ENCODE measurements around the gene RFX8.

The RFX8 gene

DNA sequence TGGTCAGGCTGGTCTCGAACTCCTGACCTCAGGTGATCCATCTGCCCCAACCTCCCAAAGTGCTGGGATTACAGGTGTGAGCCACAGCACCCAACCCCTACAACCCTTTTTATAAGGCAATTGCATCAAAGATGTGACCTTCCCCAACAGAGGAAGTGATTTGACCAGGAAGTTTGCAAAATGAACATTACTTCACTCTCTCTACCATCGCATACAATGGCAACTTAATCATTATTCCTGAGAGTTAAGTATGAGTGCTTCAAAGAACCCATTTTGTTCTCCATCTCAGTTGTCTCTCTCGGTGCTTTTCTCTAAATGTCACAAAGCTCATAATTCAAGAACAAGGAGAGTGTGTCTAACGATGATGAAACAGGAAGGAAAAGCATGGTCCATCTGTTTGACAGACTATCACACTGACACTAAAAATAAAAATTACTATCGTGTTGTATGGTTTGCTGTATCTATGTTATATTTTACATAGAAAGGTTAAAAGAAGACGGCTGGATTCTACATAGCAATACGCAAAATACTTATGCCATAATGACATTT is 69.5 kb downstream of the RFX8 start:
- no peak for DNase-seq

DNA sequence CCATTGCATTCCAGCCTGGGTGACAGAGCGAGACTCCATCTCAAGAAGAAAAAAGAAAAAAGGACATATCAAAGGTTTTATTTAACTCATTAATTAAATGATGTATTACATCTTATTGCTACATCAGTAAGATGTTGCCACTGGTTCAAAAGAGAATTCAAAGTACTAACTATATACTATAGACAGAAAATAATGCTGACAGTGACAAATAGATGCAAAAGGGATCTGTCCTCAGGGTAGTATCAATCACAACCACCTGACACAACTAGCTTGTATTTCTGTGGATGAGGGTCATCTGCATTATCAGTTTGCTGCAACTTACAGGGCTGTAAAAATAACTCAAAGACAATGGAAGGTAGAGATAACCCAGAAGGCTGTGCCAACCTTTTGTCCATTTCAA is 71.2 kb downstream of the RFX8 start:
- DNase-seq: no peak

DNA sequence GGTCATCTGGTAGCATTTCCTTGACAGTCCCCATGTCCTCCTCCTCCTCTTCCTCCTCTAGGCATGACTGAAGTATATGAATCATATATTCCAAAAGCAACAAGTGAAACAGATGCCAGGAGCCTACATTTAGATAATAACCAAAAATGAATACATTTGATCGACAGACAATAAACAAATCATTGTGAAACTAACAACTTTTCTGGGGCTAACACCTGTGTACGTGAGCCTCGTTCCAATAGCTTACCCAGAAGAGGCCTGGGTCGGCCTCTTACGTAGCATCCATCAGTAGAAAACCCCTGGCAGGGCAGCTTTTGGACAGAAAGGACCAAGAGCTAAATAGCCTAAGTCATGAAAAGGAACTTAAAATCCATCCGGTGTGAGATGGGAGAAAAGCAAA is 72.3 kb downstream of the RFX8 start:
- no peak for DNase-seq

DNA sequence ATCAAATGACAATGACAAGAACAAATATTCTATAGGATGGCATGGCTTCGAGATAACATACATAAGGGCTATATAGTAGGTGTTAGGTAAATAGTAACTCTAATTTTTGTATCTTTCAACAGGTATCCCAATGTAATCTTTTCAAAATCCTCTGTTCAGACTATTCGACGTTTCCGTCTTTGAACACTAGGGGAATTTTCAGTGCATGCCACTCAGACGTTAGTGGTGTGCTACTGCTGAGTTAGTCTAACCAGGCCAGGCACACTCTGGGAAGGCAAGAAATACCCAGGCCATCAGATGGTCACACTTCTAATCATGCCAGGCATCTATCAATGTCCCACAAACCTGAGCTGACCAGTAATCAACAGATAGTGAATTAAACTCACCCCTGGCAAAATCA is 73.0 kb downstream of the RFX8 start:
- DNase-seq: no peak

DNA sequence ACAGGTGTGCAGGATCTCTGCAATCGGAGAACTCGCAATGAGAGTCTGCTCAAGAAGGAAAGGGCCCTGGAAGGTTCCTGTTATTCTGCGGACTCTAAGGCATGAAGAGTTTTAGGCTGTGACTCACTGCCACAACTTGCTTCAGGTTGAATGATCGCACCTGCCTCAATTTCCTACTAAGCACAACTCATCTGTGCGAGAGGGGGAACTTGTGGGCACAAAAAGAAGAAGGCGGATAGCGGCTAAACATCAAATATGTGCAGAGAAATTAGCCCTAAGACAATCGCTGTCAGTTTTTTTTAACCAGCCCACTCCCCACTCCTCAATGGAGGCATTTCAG is 73.6 kb downstream of the RFX8 start:
- no peak for DNase-seq

DNA sequence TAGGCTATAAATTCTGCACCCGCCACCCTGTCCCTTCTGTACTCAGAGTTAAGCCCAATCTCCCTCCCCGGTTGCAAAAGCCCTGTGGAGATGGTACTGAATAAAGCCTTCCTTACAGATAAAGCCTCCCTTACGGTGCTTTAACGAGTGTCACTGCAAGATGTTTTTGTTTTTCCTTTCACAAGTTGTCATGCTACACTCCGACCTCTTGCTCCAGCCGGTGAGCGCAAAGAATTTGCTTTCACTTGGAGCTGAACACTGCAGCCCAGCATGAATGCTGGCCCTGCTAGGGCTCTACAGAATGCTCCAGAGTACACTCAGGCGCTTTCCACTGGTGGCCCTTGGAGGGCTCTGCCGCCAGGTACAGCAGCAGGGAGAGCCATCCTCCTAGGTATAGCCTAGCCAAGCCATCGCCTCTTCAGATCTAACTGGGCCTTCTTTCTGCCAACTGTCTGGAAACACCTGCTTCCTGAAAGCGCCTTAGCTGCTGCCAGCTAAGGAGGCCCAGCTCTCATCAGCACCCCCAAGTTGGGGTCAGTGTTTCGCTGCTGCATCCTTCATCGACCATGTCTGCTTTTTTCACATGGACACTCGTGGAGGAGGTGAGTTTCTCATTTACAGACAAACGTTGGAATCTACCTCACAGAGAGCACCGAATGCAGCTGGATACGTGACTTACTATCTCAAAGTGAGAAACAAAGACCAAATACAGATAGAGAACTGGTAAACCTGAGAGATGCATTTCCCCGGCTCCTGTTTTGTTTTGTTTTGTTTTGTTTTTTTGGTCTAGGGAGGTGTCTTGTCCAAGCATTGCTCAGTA is 74.2 kb downstream of the RFX8 start:
- DNase-seq: no peak

DNA sequence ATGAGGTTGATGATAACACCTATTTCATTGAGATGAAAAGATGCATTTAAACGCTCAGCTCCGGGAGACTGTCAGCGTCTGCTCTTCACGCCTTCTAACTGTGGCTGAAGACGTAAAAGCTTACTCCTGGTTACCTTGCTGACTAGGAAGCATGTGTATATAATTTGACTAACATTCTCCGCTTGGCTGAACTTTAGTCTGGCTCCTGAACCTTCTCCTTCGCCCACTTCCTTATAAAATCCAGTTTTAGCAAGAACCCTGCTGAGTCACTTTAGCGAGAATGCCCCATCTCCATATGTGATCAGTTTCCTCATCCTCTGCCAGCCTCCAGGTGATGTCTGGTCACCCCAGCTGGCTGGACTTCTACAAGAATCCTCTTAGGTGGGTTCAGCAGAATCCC is 74.9 kb downstream of the RFX8 start:
- no peak for DNase-seq

DNA sequence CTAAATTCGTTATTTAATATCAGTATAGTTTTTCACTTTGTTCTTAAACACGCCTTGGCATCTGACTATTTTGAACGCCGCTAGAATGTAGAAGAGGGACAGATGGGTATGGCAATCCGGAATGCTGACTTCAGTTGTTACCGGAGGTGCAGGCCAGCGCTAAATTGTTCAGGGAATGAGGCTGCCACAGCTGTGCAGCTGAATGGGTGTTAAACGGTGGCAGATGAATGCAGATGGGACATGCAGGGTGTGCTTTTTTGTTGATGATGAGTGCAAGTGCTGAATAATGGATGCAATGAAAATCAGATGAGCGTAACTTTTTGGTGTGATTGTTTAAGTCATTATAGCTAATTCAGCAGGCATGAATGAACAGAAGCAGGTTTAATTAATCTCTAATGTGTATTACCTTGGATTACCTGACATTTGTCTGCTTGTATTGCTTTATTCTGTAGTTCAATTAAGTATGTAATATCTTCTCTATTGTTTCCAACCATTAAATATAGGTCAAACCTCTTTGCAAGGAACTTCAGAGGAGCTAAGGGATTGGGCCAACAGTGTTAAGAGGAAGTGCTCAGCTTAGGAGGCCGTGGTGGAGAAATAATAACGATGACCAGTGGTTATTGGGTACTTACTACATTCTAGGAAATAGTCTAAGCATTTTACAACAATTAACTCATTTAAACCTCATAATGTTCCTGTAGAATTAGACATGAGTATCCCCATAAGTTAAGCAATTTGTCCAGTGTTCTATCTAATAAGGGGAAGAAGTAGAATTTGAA is 75.7 kb downstream of the RFX8 start:
- DNase-seq: no peak

DNA sequence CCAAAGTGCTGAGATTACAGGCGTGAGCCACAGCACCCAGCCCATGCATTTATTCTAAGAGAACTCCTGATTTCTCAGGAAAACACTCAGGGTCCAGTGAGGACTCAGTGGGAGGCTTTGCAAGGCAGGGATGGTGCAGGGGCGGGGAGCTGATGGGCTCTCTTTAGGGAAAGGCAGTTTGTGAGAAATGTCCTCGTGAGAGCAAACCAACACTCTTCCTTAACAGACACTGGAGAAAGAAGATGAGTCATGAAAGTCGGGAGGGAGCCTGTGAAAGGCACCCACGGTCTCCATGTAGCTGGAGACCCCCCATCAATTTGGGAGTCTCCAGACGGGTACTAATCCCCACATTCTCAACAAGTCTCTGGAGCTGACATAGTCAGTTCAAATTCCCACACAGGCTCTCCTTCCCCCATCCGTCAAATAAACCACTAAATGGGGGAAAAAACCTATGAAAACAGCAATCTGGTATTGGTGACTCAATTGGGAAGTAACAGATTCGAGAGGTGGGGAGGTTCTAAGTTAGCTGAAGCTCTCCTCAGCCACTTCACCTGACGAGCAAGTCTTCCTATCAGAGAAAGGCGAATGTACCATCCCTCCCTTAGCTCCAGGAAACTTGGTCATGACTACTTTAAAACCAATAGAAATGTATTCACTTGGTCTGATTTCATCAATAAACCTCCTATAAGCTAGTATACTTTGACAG is 76.6 kb downstream of the RFX8 start:
- DNase-seq: no peak

DNA sequence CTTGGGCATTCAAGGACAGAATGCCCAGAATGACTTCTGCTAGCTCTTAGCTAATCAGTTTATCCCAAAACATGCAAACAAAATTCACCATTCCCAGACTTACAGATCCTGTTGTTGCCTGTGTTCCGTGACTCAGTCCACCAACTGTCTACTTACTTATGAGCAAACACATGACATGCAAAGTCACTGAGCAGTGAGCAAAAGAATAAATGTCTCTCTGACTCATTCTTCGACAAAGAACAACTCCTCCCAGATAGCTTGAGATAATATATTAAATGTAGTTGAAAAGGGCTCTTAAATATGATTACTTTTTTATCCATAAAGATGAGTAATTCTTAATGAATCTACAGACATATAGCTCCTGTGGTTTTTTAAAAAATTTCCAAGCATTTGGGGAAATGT is 78.6 kb downstream of the RFX8 start:
- no peak for DNase-seq

DNA sequence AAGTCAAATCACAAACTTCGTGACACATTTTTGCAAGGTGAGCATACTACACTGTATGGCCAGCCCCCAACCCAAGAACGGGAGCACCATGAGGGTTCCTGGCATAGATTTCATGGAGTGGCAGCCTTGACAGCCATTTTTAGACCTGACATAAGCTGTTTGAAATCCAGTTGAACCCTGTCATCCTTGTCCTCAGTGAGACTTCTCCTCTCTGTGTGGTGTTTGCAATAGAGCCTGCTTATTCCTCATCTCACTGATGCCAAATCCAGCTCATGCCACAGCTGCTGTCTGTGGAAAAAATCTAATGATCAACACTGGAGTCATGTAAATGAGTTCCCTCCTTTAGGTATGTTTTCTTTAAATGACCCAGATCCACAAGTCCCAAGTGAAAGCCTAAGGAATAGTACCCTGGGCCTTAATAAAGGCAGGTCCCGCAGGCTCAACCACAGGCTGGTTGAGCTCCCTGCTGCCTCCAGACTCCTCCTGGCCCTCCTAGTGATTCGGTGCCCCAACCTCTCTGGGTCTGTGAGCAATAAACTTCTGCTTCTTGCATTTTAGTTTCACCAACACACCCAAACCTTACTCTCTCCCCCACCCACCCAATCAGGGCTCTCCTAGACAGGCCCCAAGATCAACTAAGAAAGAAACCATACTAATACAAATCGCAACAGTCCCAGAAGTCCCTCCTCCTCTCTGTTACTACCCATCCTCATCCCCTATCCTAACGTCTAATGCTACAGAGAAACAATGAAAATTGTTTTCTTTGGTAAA is 79.2 kb downstream of the RFX8 start:
- DNase-seq: no peak

DNA sequence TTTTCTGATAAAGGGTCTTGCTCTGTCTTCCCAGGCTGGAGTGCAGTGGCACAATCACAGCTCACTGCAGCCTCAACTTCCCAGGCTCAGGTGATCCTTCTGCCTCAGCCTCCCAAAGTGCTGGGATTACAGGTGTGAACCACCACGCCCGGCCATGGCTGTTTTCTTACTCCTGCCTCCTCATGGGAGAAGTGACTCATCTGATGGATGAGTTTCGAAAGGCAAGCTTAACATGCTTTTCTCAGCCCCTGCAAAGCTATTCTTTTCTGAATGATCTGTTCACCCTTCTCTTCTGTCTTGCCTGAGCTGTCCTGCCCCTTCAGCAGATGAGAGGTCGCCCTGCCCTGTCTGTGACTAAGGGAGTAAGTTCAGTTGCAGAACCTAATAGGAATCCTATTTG is 86.7 kb downstream of the RFX8 start:
- DNase-seq: no peak

DNA sequence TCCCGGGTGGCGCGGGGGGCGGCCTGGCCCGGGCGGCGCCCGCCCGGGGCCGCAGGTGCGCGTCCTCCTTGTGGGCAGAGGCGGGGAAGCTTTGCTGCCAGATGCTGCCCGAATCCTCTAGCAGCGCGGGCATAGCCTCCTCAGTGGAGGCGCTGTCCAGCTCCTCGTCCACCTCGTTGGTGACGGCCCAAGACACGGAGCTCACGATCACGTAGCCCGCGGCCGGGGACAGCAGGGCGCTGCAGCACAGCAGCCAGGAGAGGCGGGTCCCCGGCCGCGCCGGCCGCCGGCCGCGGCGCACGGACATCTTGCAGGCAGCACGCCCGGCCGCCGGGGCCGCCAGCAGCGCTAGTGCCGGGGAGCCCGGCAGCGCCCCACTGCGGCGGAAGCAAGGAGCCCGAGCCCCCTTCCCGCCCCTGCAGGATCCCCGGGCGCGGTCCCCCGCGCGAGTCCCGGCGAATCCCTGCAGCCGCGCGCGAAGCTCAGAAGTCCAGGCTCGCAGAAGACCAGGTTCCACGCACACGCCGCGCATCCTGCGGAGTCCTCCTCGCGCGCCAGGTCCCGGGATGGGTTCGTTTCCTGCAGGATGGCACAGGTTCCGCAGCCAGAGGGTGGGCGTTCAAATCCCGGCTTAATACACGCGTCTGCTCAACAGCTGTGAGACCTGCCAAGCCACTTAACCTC is 87.6 kb downstream of the RFX8 start, which contains the start of gene CREG2:
Gene CREG2 (minus strand): TSS at position 353 of the 684 bp plus-strand sequence. CDS start 46 bp downstream, at position 307.
- peak; percentile 62 for DNase-seq

DNA sequence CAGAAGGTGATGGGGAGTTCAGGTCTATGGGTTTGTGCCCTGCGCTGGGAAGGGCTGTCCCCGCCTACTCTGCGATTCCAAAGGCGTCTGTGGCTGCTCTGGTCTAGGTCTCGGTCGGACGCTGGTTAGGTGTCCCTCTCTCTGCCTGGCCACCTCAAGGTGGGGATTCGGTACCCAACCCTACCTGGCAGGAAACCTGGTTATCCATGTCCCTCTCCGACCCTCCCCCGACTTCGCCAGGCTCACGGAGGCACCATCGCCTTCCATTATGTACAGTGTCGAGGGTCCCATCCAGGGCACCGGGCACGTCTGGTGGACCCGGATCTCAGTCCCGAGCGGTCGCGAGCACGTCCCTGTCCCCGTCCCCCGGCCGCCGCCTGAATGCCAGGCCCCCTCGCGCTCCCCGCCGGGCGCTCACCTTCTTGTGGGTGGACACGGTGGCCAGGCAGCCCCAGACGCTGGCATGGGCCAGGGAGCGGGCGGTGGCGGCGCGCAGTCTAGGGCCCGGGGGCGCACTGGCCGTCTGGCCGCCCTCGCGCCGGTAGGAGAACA is 88.2 kb downstream of the RFX8 start:
- no peak for DNase-seq

DNA sequence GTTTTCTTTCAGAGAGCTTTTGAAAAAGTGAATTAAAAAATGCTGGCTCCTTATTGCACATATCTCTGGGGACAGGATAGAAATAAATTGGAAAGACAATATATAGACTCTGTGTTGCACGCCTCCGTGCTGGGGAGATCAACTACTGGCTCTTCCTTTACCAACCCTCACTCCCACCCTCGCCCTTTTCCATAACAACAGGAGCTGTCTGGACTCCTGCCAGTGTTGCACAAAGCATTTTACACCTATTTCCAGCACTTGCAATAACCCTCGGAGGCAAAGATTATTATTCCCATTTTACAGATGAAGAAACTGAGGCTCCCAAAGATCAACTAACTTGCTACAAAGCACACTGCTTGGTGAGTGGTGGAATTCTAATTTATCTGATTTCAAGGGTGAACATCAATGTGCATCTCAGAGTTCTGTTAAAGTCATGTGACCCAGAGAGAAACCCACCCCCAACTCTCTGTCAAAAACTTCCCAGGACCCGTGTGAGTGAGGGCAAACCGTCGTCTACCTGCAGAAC is 91.8 kb downstream of the RFX8 start:
- DNase-seq: no peak

DNA sequence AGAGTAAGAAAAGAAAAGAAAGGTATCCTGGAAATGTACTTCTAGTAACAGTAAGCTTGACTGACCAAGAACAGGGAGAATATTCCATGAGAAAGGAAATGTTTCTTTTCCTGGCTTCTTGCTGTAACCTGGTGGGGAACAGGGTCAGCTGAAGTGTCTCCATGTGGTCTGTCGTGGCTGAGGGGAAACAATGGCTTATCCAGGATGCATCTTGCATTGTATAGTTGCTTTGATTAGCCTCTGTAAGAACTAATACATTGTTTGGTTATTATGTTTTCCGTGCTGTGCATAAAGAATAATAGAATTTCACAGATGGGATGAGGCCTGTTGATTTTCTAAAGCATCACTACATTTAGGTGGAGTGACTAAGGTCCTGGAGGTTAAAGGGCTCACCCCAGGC is 92.5 kb downstream of the RFX8 start:
- DNase-seq: no peak

DNA sequence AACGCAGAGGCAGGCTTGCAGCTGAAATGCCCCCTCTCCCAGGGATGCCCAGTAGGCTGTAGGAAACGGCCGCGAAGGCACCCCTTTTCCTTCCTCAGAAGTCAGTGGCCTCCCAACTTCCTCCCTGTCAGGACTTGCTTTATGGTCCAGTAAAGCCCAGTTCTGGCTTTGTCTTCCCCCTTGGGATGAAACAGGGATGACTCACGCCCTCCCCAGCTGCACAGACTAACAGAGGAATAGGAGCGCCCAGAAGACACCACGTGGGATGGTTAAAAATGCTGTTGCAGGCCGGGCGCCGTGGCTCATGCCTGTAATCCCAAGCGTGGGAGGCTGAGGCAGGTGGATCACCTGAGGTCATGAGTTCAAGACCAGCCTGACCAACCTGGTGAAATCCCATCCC is 94.5 kb downstream of the RFX8 start:
- DNase-seq: no peak

DNA sequence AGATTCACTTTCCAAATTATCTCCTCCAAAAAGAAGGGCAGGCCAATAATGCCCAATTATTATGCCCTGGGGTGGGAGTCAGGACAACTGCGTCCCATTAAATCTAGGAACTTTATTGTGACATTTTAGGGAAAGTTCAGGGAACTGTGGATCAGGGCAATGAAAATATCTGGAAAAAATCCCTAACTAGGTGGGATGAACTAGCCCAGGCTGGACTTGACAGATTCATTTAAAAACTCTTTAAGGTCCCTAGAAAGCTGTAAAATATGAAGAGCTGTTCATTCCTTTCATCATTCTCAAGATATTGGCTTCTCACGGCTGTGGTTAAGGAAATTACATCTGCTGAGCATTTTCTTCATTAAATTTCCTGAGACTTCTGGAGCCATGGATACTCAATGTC is 95.8 kb downstream of the RFX8 start:
- DNase-seq: no peak

DNA sequence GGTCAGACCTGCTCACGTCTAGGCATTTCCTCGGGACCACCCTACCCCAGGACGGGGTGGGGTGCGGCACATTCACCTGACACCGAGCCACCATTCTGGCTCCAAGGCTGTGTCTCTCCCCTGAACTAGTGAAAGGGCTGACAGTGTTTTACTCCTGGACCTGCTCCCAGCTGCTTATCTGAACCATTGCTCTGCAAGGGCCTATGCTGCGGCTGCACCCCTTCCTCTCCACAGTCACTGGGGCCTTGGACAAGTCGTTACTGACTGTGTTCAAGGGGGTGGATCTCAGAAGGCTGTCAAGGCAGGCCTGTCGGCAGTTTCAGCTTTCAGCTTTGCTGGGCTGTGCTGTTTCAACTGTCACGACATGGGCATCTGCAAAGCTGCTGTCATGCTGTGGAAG is 99.3 kb downstream of the RFX8 start:
- DNase-seq: no peak

DNA sequence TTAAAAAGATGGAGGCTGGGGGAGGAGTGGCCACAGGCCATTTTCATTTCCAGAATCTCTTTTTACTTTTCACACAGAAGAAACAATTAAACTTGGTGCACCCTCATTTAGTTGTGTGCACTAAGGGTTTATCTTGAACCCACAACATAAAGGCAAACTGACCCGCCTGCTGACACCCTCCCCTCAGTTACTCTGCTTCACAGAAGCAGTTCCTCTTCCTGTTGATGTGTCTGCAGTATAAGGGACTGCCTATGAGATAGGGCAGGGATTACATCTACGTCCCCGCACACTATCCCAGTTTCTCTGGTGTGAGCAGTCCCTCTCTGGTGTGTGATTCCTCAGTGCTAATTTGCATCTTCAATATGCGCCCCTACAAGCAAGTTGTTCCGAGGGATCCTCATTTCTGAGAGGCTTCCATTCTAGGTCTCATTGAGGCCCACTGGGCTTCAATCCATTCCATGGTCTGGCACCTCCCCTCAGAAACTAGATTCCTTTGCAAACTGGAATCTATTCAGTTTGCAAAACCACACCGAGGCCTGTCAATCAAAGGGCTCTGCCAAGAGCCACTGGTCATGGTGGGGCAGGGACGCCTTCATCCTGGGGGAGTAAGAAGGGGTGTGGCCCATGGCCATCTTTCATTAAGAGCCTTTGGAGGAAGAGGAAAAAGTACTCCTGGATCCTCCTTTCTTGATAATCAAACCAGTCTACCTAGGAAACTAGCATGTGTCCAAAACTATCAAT is 99.9 kb downstream of the RFX8 start:
- DNase-seq: no peak

DNA sequence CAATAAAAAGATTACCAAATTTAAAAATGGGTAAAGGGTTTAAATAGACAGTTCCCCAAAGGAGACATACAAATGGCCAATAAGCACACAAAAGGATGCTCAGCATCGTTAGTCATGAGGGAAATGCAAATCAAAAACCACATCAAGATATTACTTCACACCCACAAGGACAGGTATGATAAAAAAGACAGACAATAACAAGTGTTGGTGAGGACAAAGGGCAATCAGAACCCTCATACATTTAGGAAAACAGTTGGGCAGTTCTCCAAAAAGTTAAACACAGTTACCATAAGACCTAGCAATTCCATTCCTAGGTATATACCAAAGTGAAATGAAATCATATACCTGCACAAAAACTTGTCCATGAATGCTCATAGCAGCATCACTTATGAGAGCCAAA is 102.1 kb downstream of the RFX8 start:
- no peak for DNase-seq
